ENCODE measurements around the gene HAUS6. TPM values are rescaled to one million over a fixed set of nuclear protein-coding genes. Genes with fewer than 3 reads are reported as not detected.

The HAUS6 gene
- total and polyA plus RNA-seq, 11 donors = 1.7 to 8.8 (median 5.9) TPM

GRCh38 chr9:19133549-19134345 is 31.0 kb upstream of the HAUS6 start:
- Histone ChIP-seq H3K27me3 (no peaks in the 10 kb centered on the region), H3K9me3 (no peaks in the 10 kb centered on the region), H3K36me3 (no peaks in the 10 kb centered on the region), H3K27ac (no peak overlapping the region), H3K4me1 (peaks cover 0 to 16% (median 8%) of the 10 kb centered on the region in 12 donors), H3K4me3 (no peak overlapping the region)
- ATAC-seq (no peak), DNase-seq (no peak)
- TF ChIP-seq POLR2A (IDR thresholded peaks at IDR 0.05) = no peak
- no peak for TF ChIP-seq CTCF (IDR thresholded peaks at IDR 0.05)
- 86 to 95% (median 91%) methylated on average over 6 of the region's 6 CpGs for WGBS, 4 donors
- intact Hi-C loops (cut with DNase I) = loop anchor here in 1 of 10 donors (5.0 kb wide), 1 partner anchor 39 kb away; no protein-coding TSS in a partner anchor

- no peak overlapping the region for H3K4me3 ChIP-seq
- TF ChIP-seq CTCF (IDR thresholded peaks at IDR 0.05) (no peak), POLR2A (IDR thresholded peaks at IDR 0.05) (no peak)
- no peak overlapping the region for H3K27ac ChIP-seq
- ATAC-seq = no peak
- intact Hi-C loops (cut with DNase I) = loop anchor here in 1 of 10 donors (5.0 kb wide), 1 partner anchor 42 kb away; no protein-coding TSS in a partner anchor
- no peak for DNase-seq
- no peaks in the 10 kb centered on the region for H3K27me3 ChIP-seq
- peaks cover 0 to 8% (median under 1%) of the 10 kb centered on the region in 9 donors for H3K36me3 ChIP-seq
- H3K9me3 ChIP-seq = no peaks in the 10 kb centered on the region
- H3K4me1 ChIP-seq = peaks cover under 1 to 38% (median 15%) of the 10 kb centered on the region in 12 donors
- 76 to 84% (median 80%) methylated on average over 8 of the region's 8 CpGs for WGBS, 4 donors
Measured at GRCh38 chr9:19130436-19130835, 27.7 kb upstream of the HAUS6 start.

- intact Hi-C loops (cut with DNase I) = loop anchor here in 8 of 10 donors (1.0 to 10.0 kb wide), 7 partner anchors 25 to 247 kb away; partner anchors contain the start of gene DENND4C (in 2 of the 8)
- WGBS, 4 donors = 4 to 22% (median 5%) methylated on average over 40 of the region's 40 CpGs
- peaks cover 4 to 62% (median 26%) of the 10 kb centered on the region in 12 donors for H3K4me1 ChIP-seq
Measured at GRCh38 chr9:19127871-19128500, 25.3 kb upstream of the HAUS6 start.

More at GRCh38 chr9:19127871-19128500, 25.3 kb upstream of the HAUS6 start:
- TF ChIP-seq POLR2A (IDR thresholded peaks at IDR 0.05) = no peak
- TF ChIP-seq CTCF (IDR thresholded peaks at IDR 0.05) = no peak
- no peaks in the 10 kb centered on the region for H3K27me3 ChIP-seq
- no peaks in the 10 kb centered on the region for H3K9me3 ChIP-seq
- H3K4me3 ChIP-seq = peak overlapping the region; percentile 58 to 95 (median 82)
- peak overlapping the region; percentile 89 to 100 (median 97) for H3K27ac ChIP-seq
- peak; percentile 20 to 43 (median 42) for ATAC-seq
- peak; percentile 16 to 72 (median 46) for DNase-seq
- H3K36me3 ChIP-seq = peaks cover 0 to 31% (median 14%) of the 10 kb centered on the region in 9 donors
